Measurements from ENCODE around the gene MMRN2. TPM values are rescaled to one million over a fixed set of nuclear protein-coding genes. Genes with fewer than 3 reads are reported as not detected.

The MMRN2 gene
- total RNA-seq, 2 donors from 2014 or later: 16.8 to 17.4 TPM

DNA sequence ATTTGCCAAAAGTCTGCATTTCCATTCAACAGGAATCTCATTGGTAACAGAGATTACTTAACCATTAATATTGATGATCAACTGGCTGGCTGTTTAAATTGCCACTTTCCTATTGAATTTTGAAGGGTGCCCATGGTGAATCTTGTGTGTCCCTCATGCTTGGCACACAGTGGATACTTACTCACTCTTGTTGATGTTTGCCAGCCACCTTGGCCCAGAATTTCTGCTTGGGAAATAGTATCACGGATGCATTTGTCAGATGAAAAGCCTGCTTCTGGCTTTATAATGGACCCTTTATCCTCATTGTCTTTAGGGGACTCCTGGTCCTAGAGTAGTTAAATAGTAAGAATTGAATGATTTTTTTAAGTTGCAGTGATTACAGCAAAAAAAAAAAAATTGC, 52.0 kb downstream of the MMRN2 start:
- ATAC-seq: no peak
- intact Hi-C loops (cut with DNase I): no loop called here
- no peaks in the 10 kb centered on the region for H3K27me3 ChIP-seq

DNA sequence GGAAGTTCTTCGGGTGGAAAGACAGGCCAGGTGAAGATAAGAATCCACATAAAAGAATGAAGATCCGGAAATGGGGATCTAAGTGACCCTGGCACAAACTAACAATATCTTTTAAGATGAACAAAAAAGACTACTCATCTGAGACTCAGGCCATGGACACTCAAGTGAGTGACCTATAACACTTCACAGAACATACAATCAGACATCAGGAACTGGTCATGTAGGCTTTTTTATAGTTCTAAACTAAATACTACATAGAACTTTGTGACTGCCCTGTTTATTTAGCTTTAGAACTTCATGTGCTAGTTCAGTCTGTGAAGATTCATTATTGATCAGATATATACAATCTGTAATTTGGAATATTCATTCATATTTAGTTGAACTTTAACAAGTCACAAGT, 52.8 kb downstream of the MMRN2 start:
- H3K27ac ChIP-seq: no peak overlapping the region
- TF ChIP-seq, protein P1, sequence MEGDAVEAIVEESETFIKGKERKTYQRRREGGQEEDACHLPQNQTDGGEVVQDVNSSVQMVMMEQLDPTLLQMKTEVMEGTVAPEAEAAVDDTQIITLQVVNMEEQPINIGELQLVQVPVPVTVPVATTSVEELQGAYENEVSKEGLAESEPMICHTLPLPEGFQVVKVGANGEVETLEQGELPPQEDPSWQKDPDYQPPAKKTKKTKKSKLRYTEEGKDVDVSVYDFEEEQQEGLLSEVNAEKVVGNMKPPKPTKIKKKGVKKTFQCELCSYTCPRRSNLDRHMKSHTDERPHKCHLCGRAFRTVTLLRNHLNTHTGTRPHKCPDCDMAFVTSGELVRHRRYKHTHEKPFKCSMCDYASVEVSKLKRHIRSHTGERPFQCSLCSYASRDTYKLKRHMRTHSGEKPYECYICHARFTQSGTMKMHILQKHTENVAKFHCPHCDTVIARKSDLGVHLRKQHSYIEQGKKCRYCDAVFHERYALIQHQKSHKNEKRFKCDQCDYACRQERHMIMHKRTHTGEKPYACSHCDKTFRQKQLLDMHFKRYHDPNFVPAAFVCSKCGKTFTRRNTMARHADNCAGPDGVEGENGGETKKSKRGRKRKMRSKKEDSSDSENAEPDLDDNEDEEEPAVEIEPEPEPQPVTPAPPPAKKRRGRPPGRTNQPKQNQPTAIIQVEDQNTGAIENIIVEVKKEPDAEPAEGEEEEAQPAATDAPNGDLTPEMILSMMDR (IDR thresholded peaks at IDR 0.05): no peak
- no peak for TF ChIP-seq POLR2A (IDR thresholded peaks at IDR 0.05)
- ATAC-seq (no peak), DNase-seq (no peak)
- H3K4me1 ChIP-seq: peaks cover 11% of the 10 kb centered on the region
- no peak overlapping the region for H3K4me3 ChIP-seq
- H3K36me3 ChIP-seq (replicated peaks in 1 of 2; ENCODE audit: insufficient read depth in 1 of 2, low read depth in 2 of 2): peaks cover 0 to 3% of the 10 kb centered on the region in 2 donors
- intact Hi-C loops (cut with DNase I): no loop called here
- H3K27me3 ChIP-seq: no peaks in the 10 kb centered on the region
- 88 to 89% methylated on average over 2 of the region's 2 CpGs for WGBS, 2 donors
- H3K9me3 ChIP-seq: no peaks in the 10 kb centered on the region

More for the DNA sequence above, 52.0 kb downstream of the MMRN2 start:
- WGBS, 2 donors: 82 to 97% methylated on average over 1 of the region's 1 CpG
- TF ChIP-seq POLR2A (IDR thresholded peaks at IDR 0.05): no peak
- TF ChIP-seq, protein P1 (IDR thresholded peaks at IDR 0.05): no peak
- DNase-seq: no peak
- H3K4me1 ChIP-seq: peaks cover 11% of the 10 kb centered on the region
- H3K9me3 ChIP-seq: no peaks in the 10 kb centered on the region
- no peak overlapping the region for H3K4me3 ChIP-seq
- peaks cover 0 to 3% of the 10 kb centered on the region in 2 donors for H3K36me3 ChIP-seq (replicated peaks in 1 of 2; ENCODE audit: insufficient read depth in 1 of 2, low read depth in 2 of 2)
- no peak overlapping the region for H3K27ac ChIP-seq

DNA sequence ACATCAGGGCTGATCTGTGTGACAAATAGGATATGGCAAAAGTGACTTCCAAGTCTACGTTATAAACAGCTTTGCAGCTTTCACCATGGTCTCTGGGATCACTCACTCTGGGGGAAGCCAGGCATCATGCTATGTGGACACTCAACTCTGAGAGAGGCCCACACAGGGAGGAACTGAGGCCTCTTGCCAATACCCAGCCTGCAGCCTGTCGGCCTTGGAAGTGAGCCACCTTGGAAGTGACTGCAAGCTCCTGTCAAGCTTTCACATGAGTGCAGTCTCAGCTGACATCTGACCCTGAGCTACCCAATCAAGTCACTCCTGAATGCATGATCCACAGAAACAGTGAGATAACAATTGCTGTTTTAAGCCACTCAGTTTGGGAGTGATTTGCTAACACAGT, 56.5 kb downstream of the MMRN2 start:
- H3K27me3 ChIP-seq: no peaks in the 10 kb centered on the region
- no peaks in the 10 kb centered on the region for H3K9me3 ChIP-seq
- H3K4me1 ChIP-seq: peaks cover 11% of the 10 kb centered on the region
- intact Hi-C loops (cut with DNase I): no loop called here
- ATAC-seq (peak; percentile 98), DNase-seq (peak; percentile 90 to 96 (median 95))
- WGBS, 2 donors: 13% methylated on average over 2 of the region's 2 CpGs; no CpG with 5 or more reads in 1 of the 2 donors
- H3K36me3 ChIP-seq (replicated peaks in 1 of 2; ENCODE audit: insufficient read depth in 1 of 2, low read depth in 2 of 2): peaks cover 1 to 4% of the 10 kb centered on the region in 2 donors
- no peak for TF ChIP-seq POLR2A (IDR thresholded peaks at IDR 0.05)
- TF ChIP-seq, protein P1 (IDR thresholded peaks at IDR 0.05): no peak
- H3K27ac ChIP-seq: peak overlapping the region in 3 of 4 donors; percentile 35 to 60 (median 50)
- H3K4me3 ChIP-seq: no peak overlapping the region

DNA sequence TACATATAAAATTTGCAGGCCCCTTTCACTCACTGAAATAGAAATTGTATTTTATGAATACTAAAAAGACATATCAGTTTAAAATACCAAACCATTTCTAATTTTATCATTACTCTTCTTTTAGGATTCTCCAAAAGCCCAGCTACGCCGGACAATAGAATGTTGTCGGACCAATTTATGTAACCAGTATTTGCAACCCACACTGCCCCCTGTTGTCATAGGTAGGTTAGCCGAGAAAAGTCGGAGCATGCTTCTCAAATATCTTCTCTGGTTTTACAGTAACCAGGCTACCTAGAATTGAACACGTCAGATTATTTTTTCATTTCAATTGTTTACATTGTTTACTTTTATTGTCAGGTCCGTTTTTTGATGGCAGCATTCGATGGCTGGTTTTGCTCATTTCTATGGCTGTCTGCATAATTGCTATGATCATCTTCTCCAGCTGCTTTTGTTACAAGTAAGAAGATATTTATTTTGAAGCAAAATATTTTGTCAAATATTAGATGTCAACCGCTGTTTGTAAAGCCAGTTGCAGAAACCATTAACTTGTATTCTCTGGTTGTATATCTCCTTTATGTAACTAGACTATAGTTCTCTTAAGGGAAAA, 57.6 kb downstream of the MMRN2 start:
- Histone ChIP-seq H3K4me3 (no peak overlapping the region), H3K27ac (no peak overlapping the region), H3K36me3 (replicated peaks in 1 of 2; ENCODE audit: insufficient read depth in 1 of 2, low read depth in 2 of 2) (peaks cover 0 to 4% of the 10 kb centered on the region in 2 donors), H3K9me3 (no peaks in the 10 kb centered on the region), H3K4me1 (peaks cover 11% of the 10 kb centered on the region), H3K27me3 (no peaks in the 10 kb centered on the region)
- 6% methylated on average over 9 of the region's 9 CpGs for WGBS, 2 donors
- ATAC-seq (peak; percentile 64), DNase-seq (peak; percentile 65 to 80 (median 76))
- TF ChIP-seq, protein P1 (IDR thresholded peaks at IDR 0.05): peak; percentile 27 to 87 (median 71)
- TF ChIP-seq POLR2A (IDR thresholded peaks at IDR 0.05): no peak
- intact Hi-C loops (cut with DNase I): loop anchor here (5.0 kb wide), 1 partner anchor 207 kb away; no protein-coding TSS in a partner anchor

DNA sequence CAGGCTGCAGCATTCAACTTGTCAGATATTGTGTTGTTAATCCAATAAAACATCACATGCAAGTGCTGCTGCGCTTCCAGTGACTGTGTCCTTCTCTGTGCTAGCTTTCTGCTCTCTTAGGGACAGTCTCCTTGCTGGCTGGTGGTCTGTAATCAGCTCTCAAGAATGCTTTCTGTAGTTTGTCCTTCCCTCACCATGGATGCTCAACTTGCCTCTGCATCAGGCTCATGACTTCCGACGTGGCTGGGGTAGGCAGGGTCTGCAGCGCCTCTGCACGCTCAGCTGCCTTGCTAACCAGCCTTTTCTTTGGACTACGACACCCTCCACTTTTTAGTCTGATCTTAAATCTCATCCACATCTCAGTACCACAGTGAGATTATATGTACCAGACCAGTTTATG, 58.3 kb downstream of the MMRN2 start:
- DNase-seq (no peak), ATAC-seq (no peak)
- Histone ChIP-seq H3K36me3 (replicated peaks in 1 of 2; ENCODE audit: insufficient read depth in 1 of 2, low read depth in 2 of 2) (peaks cover 0 to 4% of the 10 kb centered on the region in 2 donors), H3K27ac (no peak overlapping the region), H3K4me3 (no peak overlapping the region), H3K27me3 (no peaks in the 10 kb centered on the region), H3K4me1 (peaks cover 11% of the 10 kb centered on the region), H3K9me3 (no peaks in the 10 kb centered on the region)
- no peak for TF ChIP-seq POLR2A (IDR thresholded peaks at IDR 0.05)
- TF ChIP-seq, protein P1 (IDR thresholded peaks at IDR 0.05): no peak
- intact Hi-C loops (cut with DNase I): loop anchor here (5.0 kb wide), 1 partner anchor 207 kb away; no protein-coding TSS in a partner anchor
- 63 to 75% methylated on average over 6 of the region's 6 CpGs for WGBS, 2 donors

All from body of pancreas (tissue), 4 donors.